K562 (cell line): Measurements from ENCODE around the gene TP53BP2. TPM values are rescaled to one million over a fixed set of nuclear protein-coding genes. Genes with fewer than 3 reads are reported as not detected.

Source experiments
- COPS2 ChIP-seq: fragments of 450-650 bp; conservative IDR thresholded peaks from 2 replicates; pipeline ENCODE4 v1.6.1; 2016; ENCODE audit warnings: mild to moderate bottlenecking, moderate library complexity
- CREB1 ChIP-seq, 2 experiments: sonication (generic) in 1 of 2; formaldehyde crosslinking in 1 of 2; IDR thresholded peaks; 2 replicates each; pipeline versions ENCODE4 v1.6.1 to v1.8.0; 2012 to 2022; ENCODE audit warnings: inconsistent platforms in 1 of 2, mild to moderate bottlenecking in 1 of 2, missing genetic modification reagents in 1 of 2, moderate library complexity in 1 of 2
- DACH1 ChIP-seq: fragments of 450-650 bp; IDR thresholded peaks from 2 replicates; pipeline ENCODE4 v1.6.1; 2018; ENCODE audit not compliant: partially characterized antibody
- HDAC2 ChIP-seq: fragments of 450-650 bp; IDR thresholded peaks from 2 replicates; pipeline ENCODE4 v1.6.1; 2016; ENCODE audit warnings: mild to moderate bottlenecking
- HLTF ChIP-seq: fragments of 450-650 bp; IDR thresholded peaks from 2 replicates; pipeline ENCODE4 v1.6.1; 2016
- KAT2B ChIP-seq: IDR thresholded peaks from one replicate; pipeline ENCODE4 v1.6.1; 2012; ENCODE audit warnings: low read depth, mild to moderate bottlenecking, control low read depth, inconsistent platforms, low read length, moderate library complexity
- L3MBTL2 ChIP-seq: fragments of 450-650 bp; IDR thresholded peaks from 2 replicates; pipeline ENCODE4 v1.6.1; 2016; ENCODE audit warnings: mild to moderate bottlenecking, moderate library complexity
- MCM3 ChIP-seq: fragments of 450-650 bp; IDR thresholded peaks from 2 replicates; pipeline ENCODE4 v1.6.1; 2016
- PRPF4 ChIP-seq: fragments of 200-400 bp; formaldehyde crosslinking; IDR thresholded peaks from one replicate; pipeline ENCODE4 v1.6.1; 2017; ENCODE audit warnings: low read length, low read depth, mild to moderate bottlenecking; ENCODE audit not compliant: insufficient read depth, poor library complexity, severe bottlenecking
- RB1 ChIP-seq: fragments of 450-650 bp; IDR thresholded peaks from 2 replicates; pipeline ENCODE4 v1.6.1; 2017; ENCODE audit warnings: low read depth, mild to moderate bottlenecking
- SMAD3 ChIP-seq: fragments of 450-650 bp; formaldehyde crosslinking; conservative IDR thresholded peaks from 2 replicates; pipeline ENCODE4 v1.4.0; 2020; ENCODE audit warnings: mild to moderate bottlenecking
- SMARCC2 ChIP-seq: fragments of 450-650 bp; IDR thresholded peaks from 2 replicates; pipeline ENCODE4 v1.6.1; 2017; ENCODE audit warnings: antibody characterized with exemption, moderate library complexity, mild to moderate bottlenecking, low read depth
- XRCC5 ChIP-seq: fragments of 200-400 bp; formaldehyde crosslinking; IDR thresholded peaks from 2 replicates; pipeline ENCODE4 v1.6.1; 2017; ENCODE audit warnings: low read depth, mild to moderate bottlenecking, low read length
- ZNF57 ChIP-seq: fragments of 450-650 bp; formaldehyde crosslinking; IDR thresholded peaks from 2 replicates; pipeline ENCODE4 v1.4.0; 2020; ENCODE audit warnings: mild to moderate bottlenecking, moderate library complexity
- polyA plus RNA-seq, 8 experiments: library from polyadenylated mRNA; depleted of rRNA in 4 of 8; stranded (reverse) in 5 of 8; unstranded in 3 of 8; fragments of >200 nt; fragmentation: Nextera tagmentation in 2 of 8; fragmentation: Illumina TruSeq in 1 of 8; extraction: Ambion mirVana in 2 of 8; extraction: Trizol in 1 of 8; gene quantifications; 2 replicates each; pipeline versions ENCODE4 v1.2.1 to v1.2.3, GENCODE V29; 2011 to 2014; ENCODE audit warnings: inconsistent platforms in 1 of 8, missing spikeins in 1 of 8
- total RNA-seq, 7 experiments: library from RNA; depleted of rRNA in 6 of 7; stranded (reverse); fragments of >200 nt in 6 of 7; fragmentation: Illumina TruSeq in 2 of 7; extraction: Trizol in 2 of 7; gene quantifications; 2 replicates each; pipeline versions ENCODE4 v1.2.1 to v1.2.3, GENCODE V29; 2011 to 2021; ENCODE audit warnings: low replicate concordance in 1 of 7
- TF ChIP-seq, protein P1 (sequence below): sonication (generic); formaldehyde crosslinking; IDR thresholded peaks from 2 replicates; pipeline ENCODE4 v1.8.1; 2022; ENCODE audit warnings: missing genetic modification reagents
- TF ChIP-seq, protein P2 (sequence below), 2 experiments: fragments of 450-650 bp in 1 of 2; sonication (generic) in 1 of 2; formaldehyde crosslinking in 1 of 2; IDR thresholded peaks; 2 replicates each; pipeline versions ENCODE4 v1.7.1 to v1.9.0; 2016 to 2022; ENCODE audit warnings: inconsistent platforms in 1 of 2, mild to moderate bottlenecking in 1 of 2, missing genetic modification reagents in 1 of 2

The TP53BP2 gene
- total and polyA plus RNA-seq, 9 of the 15 experiments (the other 6 are each of a cell fraction or from before 2014, with no cell fraction given), result 17.0 to 69.6 (median 40.1) TPM

DNA sequence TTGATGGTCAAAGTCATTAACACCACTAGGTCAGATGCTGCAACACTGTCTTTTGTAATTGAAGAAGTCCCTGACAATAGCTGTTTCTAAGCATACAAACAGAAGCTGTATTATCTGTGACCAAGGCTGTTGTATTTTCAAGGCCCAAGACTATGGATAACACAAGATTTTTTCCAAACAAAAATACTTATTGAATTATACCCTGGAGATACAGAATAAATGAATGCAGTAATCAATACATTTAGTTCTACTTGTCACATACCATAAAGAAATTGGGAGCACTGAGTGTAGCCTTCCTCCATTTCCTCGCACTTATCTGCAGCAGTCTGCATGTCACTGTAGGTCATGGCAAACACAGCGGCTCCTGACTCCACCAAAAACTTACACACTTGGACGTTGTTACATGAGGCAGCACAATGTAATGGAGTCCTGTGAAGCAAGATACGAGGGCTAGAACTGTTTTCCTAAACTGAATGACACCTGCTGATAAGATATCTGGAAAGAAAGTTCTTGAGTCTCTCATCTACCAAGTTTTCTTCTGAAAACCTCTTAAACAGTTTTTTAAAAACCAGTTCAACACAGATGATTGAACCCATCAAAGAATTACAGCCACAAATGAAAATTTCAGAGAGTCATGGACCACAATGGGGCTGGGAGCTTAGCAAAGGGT lies 56.9 kb downstream of the TP53BP2 start (continued):
- TF ChIP-seq HLTF (peak; percentile 84; the same call in 1 of the 2 replicates), L3MBTL2 (peak; percentile 99), DACH1 (no peak), SMAD3 (CRISPR knock-in tag) (peak; percentile 86), CREB1 (IDR thresholded peaks at IDR 0.05) (peak; percentile 82), CREB1 (CRISPR knock-in tag; IDR thresholded peaks at IDR 0.05) (peak; percentile 25; the same call in 1 of the 2 replicates), KAT2B (no peak), COPS2 (no peak), SMARCC2 (peak; percentile 99), RB1 (peak; percentile 52; the same call in 1 of the 2 replicates), MCM3 (no peak), XRCC5 (no peak), PRPF4 (no peak), HDAC2 (peak; percentile 89), ZNF57 (CRISPR knock-in tag) (no peak; the same call in 1 of the 2 replicates)
- TF ChIP-seq, protein P1, sequence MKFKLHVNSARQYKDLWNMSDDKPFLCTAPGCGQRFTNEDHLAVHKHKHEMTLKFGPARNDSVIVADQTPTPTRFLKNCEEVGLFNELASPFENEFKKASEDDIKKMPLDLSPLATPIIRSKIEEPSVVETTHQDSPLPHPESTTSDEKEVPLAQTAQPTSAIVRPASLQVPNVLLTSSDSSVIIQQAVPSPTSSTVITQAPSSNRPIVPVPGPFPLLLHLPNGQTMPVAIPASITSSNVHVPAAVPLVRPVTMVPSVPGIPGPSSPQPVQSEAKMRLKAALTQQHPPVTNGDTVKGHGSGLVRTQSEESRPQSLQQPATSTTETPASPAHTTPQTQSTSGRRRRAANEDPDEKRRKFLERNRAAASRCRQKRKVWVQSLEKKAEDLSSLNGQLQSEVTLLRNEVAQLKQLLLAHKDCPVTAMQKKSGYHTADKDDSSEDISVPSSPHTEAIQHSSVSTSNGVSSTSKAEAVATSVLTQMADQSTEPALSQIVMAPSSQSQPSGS (CRISPR knock-in tag), result no peak
- TF ChIP-seq, protein P2, sequence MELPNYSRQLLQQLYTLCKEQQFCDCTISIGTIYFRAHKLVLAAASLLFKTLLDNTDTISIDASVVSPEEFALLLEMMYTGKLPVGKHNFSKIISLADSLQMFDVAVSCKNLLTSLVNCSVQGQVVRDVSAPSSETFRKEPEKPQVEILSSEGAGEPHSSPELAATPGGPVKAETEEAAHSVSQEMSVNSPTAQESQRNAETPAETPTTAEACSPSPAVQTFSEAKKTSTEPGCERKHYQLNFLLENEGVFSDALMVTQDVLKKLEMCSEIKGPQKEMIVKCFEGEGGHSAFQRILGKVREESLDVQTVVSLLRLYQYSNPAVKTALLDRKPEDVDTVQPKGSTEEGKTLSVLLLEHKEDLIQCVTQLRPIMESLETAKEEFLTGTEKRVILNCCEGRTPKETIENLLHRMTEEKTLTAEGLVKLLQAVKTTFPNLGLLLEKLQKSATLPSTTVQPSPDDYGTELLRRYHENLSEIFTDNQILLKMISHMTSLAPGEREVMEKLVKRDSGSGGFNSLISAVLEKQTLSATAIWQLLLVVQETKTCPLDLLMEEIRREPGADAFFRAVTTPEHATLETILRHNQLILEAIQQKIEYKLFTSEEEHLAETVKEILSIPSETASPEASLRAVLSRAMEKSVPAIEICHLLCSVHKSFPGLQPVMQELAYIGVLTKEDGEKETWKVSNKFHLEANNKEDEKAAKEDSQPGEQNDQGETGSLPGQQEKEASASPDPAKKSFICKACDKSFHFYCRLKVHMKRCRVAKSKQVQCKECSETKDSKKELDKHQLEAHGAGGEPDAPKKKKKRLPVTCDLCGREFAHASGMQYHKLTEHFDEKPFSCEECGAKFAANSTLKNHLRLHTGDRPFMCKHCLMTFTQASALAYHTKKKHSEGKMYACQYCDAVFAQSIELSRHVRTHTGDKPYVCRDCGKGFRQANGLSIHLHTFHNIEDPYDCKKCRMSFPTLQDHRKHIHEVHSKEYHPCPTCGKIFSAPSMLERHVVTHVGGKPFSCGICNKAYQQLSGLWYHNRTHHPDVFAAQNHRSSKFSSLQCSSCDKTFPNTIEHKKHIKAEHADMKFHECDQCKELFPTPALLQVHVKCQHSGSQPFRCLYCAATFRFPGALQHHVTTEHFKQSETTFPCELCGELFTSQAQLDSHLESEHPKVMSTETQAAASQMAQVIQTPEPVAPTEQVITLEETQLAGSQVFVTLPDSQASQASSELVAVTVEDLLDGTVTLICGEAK (IDR thresholded peaks at IDR 0.05), result 0 out of 2 replicates have a peak, but pooled peaks have one; percentile 10
- TF ChIP-seq, protein P2 (CRISPR knock-in tag; IDR thresholded peaks at IDR 0.05), result no peak
